NCI-H2196 (cell line): ENCODE results near the gene GJA1.
"Not testable (repeated sequence)": the region's sequence is repeated elsewhere in the genome, so short reads cannot be mapped to it uniquely, and the experiment has no call there.

ENCODE experiments used
- DNase-seq: peaks from one replicate; lab custom pipeline; 2025; ENCODE audit not compliant: unreplicated experiment; lab: John Stamatoyannopoulos, UW

The GJA1 gene

DNA sequence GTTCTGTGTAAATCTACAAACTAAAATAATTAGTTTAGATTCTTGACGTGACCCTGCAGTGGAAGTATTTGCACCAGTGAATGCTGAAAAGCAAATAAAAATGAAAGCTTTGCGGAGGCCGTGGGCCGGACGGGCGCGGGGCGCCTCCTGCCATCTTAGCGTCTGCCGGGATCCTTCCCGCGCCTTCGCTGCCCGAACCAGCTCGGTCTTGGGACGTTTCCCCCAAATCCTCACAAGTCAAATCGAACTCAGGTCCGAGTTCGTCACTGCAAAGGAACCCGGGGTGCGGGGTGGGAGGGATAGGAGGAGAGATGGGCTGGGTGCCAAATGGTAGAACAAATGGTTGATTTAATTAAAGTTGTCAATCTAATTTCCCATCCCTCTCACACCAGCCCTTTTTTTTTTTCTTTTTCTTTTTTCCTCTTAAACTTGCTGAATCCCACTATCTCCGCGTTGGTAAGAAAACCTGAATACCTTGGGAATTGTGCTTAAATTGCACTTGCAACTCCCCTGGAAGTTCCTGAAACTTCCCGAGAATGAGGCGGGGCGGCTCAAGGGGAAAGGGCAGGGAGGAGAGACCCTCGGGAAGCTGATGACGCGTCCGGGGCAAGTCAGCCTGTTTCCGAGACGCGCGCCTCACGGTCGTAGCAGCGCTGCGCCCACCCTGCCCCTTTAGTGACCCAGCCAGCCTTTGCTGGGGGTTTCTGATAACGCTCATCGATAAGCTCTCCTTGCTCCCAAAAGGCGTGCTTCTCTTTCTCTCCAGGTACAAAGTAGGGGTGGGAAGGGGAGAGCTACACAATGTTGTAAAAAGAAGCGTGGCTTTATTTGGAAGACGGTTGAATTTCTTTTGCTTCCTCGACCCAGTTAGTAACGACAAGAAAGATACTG lies 1.8 kb downstream of the GJA1 start:
- no peak for DNase-seq

DNA sequence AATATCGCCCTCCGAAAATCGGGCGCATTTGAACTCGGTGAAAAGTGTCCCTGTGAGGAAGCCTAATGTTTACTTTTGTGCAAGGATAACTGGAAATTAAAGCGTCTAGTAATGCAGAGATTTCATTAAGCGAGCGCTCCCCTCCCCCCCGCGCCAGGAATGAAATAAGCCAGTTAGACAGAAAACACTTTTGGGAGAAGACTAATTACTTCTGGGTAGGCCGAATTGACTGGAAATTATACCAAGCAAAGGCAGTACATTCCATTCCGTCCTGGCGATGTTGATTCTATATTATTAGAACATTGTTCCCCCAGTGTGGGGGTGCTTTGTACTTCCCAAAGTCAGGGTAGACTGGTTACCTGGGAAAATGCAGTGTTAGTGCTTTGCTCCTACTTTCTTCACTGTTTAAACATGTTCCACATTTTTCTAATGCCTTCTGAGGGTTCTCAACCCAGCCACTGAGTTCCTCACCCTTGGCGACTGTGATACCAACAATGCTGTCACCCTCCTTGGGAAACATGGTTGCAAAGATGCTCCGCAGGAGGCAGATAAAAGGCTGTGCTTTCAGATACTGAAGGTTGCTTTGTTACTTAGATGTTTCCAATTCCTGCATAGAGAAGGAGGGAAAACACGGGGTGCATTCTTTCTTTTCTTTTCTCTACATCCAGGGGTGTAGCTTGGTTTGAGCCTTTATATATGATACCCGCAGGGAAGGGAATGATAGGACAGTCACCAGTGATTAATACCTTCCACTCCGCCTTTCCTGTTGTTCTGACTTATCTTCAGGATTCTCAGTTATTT lies 2.6 kb downstream of the GJA1 start:
- no peak for DNase-seq

DNA sequence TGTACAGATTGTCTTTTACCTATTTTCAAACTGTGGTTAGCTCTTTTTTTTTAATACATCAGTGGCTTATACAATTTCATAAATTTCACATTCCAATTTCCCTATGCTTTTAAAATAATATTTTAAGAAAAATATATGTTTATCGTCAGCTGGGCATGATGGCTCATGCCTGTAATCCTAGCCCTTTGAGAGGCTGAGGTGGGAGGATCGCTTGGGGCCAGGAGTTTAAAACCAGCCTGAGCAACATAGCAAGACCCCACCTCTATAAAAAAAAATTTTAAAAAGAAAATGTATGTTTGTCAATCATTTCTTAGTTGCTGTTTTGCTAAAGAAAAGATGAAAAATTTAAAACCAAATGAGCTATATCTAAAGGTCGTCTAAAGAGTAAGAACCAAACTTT lies 3.4 kb downstream of the GJA1 start:
- no peak for DNase-seq

DNA sequence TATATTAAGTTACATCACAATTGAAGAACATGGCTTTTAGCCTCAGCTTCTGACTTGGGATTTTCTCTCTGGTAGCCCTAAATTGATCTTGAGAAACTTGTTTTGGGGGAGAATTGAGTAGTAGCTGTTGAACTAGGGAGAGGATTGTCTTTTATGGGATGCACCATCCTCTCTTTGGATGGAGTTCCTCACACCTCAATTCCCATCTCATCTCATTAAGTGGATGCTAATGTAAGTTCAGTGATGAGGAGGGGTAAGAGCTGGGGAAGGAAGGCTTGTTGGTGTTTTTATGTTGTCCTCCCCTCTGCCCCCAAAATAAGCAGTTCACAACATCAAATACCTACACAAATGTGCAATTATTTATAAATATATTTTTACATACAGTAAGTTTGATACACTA lies 4.0 kb downstream of the GJA1 start:
- DNase-seq: no peak

- DNase-seq: no peak
These were observed 4.5 kb downstream of the GJA1 start for GRCh38 chr6:121439926-121440325.

GRCh38 chr6:121441477-121441876 lies 6.0 kb downstream of the GJA1 start:
- no peak for DNase-seq

- no peak for DNase-seq
These were observed 7.1 kb downstream of the GJA1 start for GRCh38 chr6:121442576-121442975.

DNA sequence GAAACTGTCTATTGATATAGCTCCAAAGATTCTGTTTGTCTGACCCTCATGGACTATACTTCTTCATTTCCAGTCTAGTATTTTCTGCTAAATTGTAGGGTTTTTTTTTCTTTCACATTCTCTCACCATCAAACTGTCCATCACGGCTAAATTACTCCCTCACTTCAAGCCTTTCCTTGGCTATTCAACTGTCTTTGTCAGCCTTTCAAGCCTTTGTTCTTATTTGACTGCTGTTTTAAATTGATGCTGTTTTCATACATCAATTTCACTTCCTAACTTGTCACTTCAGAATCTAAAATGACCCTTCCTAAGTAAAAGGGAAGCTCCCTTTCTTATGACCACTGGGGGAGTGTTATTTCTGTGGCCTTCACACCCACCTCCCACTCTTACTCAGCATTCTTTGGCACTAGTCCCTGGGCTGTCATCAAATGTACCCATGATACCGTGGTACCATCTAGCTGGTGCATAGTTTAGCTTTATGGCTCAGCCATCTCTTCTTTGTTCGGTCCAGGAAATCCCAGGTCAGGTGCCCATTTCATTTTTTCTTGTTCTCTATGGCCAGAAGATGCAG lies 8.6 kb downstream of the GJA1 start:
- no peak for DNase-seq

DNA sequence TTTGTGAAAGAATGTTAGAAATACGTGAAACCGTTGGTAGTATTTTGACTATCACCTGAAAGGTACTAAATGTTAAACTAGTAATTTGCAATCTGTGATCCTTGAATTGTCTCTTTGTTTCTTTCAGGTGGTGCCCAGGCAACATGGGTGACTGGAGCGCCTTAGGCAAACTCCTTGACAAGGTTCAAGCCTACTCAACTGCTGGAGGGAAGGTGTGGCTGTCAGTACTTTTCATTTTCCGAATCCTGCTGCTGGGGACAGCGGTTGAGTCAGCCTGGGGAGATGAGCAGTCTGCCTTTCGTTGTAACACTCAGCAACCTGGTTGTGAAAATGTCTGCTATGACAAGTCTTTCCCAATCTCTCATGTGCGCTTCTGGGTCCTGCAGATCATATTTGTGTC lies 11.3 kb downstream of the GJA1 start:
- not testable (repeated sequence) for DNase-seq

- DNase-seq: not testable (repeated sequence)
These were observed 12.3 kb downstream of the GJA1 start for GRCh38 chr6:121447746-121448145.

DNA sequence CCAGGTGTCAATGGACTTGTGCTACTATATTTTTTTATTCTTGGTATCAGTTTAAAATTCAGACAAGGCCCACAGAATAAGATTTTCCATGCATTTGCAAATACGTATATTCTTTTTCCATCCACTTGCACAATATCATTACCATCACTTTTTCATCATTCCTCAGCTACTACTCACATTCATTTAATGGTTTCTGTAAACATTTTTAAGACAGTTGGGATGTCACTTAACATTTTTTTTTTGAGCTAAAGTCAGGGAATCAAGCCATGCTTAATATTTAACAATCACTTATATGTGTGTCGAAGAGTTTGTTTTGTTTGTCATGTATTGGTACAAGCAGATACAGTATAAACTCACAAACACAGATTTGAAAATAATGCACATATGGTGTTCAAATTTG lies 13.1 kb downstream of the GJA1 start:
- DNase-seq: not testable (repeated sequence)

DNA sequence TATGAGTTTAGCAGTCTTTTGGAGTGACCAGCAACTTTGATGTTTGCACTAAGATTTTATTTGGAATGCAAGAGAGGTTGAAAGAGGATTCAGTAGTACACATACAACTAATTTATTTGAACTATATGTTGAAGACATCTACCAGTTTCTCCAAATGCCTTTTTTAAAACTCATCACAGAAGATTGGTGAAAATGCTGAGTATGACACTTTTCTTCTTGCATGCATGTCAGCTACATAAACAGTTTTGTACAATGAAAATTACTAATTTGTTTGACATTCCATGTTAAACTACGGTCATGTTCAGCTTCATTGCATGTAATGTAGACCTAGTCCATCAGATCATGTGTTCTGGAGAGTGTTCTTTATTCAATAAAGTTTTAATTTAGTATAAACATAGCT lies 13.9 kb downstream of the GJA1 start:
- DNase-seq: no peak

DNA sequence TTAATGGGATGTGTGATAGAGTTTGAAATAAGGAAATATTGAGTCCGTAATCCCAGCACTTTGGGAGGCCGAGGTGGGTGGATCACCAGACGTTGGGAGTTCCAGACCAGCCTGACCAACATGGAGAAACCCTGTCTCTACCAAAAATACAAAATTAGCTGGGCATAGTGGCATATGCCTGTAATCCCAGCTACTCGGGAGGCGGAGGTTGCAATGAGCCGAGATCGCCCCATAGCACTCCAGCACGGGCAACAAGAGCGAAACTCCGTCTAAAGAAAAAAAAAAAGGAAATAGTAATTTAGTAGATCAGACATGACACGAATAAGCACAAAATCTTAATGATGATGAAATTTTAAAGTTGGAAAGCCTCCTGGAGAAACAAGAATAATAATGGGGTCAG lies 14.8 kb downstream of the GJA1 start:
- no peak for DNase-seq

DNA sequence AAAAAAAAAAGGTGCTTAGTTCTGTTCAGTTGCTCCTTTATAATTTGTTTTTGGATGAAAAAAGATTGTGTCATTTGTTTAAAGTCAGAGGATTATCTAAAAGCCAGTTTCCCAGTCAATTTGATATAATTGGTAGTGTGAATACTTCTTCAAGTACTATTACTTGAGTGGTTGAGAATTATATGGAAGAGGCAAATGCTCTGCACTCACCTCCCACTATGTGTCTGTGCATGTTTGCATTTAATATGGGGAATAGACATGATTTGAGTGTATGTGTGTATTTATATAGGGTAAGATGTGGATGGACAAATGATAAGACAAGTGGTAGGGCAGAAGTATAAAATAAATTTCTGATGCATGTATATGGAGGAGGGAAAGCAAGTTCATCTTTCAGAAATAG lies 15.8 kb downstream of the GJA1 start:
- no peak for DNase-seq

DNA sequence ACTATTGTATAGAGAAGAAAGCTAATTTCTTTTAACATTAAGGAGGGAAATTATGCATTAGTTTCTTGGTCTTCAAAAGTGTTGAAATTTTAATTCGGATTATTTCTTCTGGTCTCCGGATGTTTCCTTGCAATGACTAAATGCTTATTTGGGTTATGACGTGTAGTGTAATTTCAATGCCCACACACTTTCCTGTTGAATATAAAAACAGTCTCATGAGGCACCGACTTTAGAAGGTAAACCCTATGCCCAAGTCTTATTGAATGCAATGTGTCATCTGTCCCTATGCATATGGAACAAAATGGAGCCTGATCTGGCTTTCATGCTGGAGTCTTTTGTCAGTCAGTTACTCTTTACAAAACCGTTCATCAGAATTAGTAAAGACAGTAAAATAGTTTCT lies 17.7 kb downstream of the GJA1 start:
- no peak for DNase-seq

- DNase-seq: no peak
These were observed 24.7 kb downstream of the GJA1 start for GRCh38 chr6:121460170-121460569.

- DNase-seq: no peak
These were observed 27.6 kb downstream of the GJA1 start for GRCh38 chr6:121463087-121463486.

GRCh38 chr6:121465101-121465500 lies 29.7 kb downstream of the GJA1 start:
- DNase-seq: no peak

DNA sequence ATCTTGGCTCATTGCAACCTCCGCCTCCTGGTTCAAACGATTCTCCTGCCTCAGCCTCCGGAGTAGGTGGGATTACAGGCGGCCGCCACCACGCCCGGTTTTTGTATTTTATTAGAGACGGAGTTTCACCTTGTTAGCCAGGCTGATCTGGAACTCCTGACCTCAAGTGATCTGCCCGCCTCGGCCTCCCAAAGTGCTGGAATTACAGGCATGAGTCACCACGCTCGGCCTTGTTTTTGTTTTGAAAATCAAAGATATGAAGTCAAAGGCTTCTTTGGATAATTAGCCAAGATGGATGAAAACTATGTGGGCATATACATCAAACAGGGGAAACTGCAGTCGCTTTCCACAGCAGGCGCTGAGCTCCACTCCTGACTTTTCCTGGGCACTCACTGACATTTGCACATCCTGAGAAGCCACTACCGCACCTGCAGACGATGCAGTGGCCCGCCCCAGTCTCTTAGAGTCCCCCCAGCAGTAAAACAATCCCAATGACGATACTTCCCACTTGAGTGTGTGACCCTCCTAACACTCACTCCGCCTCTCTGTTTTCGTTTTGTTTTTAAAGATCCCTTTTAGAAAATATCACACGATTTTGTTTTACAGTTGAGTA lies 44.1 kb downstream of the GJA1 start:
- DNase-seq: no peak

GRCh38 chr6:121480099-121480713 lies 44.8 kb downstream of the GJA1 start:
- DNase-seq: no peak
